ENCODE data around the gene PGAM2.
A peak's percentile ranks its signal among the peaks of the same experiment; 100 is the strongest.

The PGAM2 gene

DNA sequence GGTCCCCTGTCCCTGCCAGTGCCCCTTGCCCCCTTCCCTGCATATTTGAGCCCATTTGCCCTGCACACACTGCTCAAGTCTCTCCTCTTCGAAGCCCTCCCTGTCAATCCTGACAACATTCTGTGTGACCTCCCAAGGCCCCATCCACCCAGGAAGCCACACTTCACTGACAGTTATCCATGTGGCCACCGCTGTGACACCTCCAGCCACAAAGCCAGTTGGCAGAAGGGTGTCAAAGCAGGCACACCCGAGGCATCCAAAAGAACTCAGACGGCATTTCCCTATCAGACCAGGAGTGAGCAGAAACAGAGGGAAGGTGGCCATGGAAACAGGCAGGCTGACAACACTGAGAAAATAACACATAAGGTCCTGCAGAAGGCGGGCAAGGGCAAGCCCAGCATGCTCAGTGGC, 12.3 kb upstream of the PGAM2 start:
- no peak for TF ChIP-seq EZH2phosphoT487 (IDR thresholded peaks at IDR 0.05; ENCODE audit: borderline replicate concordance)
- TF ChIP-seq, protein P1, sequence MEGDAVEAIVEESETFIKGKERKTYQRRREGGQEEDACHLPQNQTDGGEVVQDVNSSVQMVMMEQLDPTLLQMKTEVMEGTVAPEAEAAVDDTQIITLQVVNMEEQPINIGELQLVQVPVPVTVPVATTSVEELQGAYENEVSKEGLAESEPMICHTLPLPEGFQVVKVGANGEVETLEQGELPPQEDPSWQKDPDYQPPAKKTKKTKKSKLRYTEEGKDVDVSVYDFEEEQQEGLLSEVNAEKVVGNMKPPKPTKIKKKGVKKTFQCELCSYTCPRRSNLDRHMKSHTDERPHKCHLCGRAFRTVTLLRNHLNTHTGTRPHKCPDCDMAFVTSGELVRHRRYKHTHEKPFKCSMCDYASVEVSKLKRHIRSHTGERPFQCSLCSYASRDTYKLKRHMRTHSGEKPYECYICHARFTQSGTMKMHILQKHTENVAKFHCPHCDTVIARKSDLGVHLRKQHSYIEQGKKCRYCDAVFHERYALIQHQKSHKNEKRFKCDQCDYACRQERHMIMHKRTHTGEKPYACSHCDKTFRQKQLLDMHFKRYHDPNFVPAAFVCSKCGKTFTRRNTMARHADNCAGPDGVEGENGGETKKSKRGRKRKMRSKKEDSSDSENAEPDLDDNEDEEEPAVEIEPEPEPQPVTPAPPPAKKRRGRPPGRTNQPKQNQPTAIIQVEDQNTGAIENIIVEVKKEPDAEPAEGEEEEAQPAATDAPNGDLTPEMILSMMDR (conservative IDR thresholded peaks at IDR 0.05; ENCODE audit: low read length) = no peak
- H3K27me3 ChIP-seq (ENCODE audit: insufficient read depth, low read length, poor library complexity, severe bottlenecking) = no peaks in the 10 kb centered on the region
- H4K20me1 ChIP-seq (ENCODE audit: insufficient read depth, low read length, poor library complexity, severe bottlenecking) = peaks cover 14% of the 10 kb centered on the region
- no peaks in the 10 kb centered on the region for H3F3A ChIP-seq (ENCODE audit: low read depth)
- peaks cover 49% of the 10 kb centered on the region; the same call in 1 of the 2 replicates for H3K36me3 ChIP-seq (ENCODE audit: insufficient read depth, low read length)
- H3K9ac ChIP-seq (ENCODE audit: low read depth, low read length, poor library complexity, severe bottlenecking) = peak overlapping the region; percentile 30
- peaks cover 42% of the 10 kb centered on the region for H3K4me1 ChIP-seq (ENCODE audit: insufficient read depth, low read length, poor library complexity, severe bottlenecking)
- H2AFZ ChIP-seq (ENCODE audit: low read length) = no peak overlapping the region
- H3K4me2 ChIP-seq (ENCODE audit: low read depth, low read length, poor library complexity, severe bottlenecking) = peak overlapping the region; percentile 94
- peaks cover 51% of the 10 kb centered on the region for H3K79me2 ChIP-seq (ENCODE audit: insufficient read depth, low read length)
- no peaks in the 10 kb centered on the region for H3K9me3 ChIP-seq (ENCODE audit: insufficient read depth, low read depth, low read length)
- H3K4me3 ChIP-seq (ENCODE audit: low read length, poor library complexity, severe bottlenecking) = no peak overlapping the region
- no peaks in the 10 kb centered on the region for H3K9me2 ChIP-seq (replicated peaks; ENCODE audit: low read depth, low read length)

DNA sequence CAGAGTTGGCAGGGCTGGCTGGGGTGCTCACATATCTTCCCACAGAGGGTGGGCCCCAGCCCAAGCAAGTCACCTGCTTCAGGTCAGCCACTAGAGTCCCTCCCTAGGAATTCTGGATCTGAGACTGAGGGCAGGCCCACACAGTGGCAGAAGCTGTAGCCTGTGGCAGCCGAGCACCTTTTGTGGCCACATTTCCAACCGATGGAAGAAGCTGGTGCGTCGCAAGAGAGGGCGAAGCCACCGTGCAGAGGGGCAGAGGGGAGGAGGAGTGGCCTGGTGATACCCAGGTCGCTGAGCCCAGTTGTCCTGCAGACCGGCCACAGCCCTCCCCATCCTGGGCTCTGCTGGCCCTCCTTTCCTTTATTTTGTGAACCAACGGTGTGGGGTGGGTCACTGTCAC, 11.7 kb upstream of the PGAM2 start:
- Histone ChIP-seq H3K9me2 (replicated peaks; ENCODE audit: low read depth, low read length) (no peaks in the 10 kb centered on the region), H3K27me3 (ENCODE audit: insufficient read depth, low read length, poor library complexity, severe bottlenecking) (no peaks in the 10 kb centered on the region), H3K4me1 (ENCODE audit: insufficient read depth, low read length, poor library complexity, severe bottlenecking) (peaks cover 48% of the 10 kb centered on the region), H3K9me3 (ENCODE audit: insufficient read depth, low read depth, low read length) (no peaks in the 10 kb centered on the region), H3K4me2 (ENCODE audit: low read depth, low read length, poor library complexity, severe bottlenecking) (no peak overlapping the region), H3F3A (ENCODE audit: low read depth) (no peaks in the 10 kb centered on the region), H3K36me3 (ENCODE audit: insufficient read depth, low read length) (peaks cover 50% of the 10 kb centered on the region; the same call in 1 of the 2 replicates), H3K9ac (ENCODE audit: low read depth, low read length, poor library complexity, severe bottlenecking) (no peak overlapping the region), H2AFZ (ENCODE audit: low read length) (no peak overlapping the region), H3K79me2 (ENCODE audit: insufficient read depth, low read length) (peaks cover 50% of the 10 kb centered on the region), H3K4me3 (ENCODE audit: low read length, poor library complexity, severe bottlenecking) (no peak overlapping the region), H4K20me1 (ENCODE audit: insufficient read depth, low read length, poor library complexity, severe bottlenecking) (peaks cover 17% of the 10 kb centered on the region)
- TF ChIP-seq, protein P1 (conservative IDR thresholded peaks at IDR 0.05; ENCODE audit: low read length) = no peak
- TF ChIP-seq EZH2phosphoT487 (IDR thresholded peaks at IDR 0.05; ENCODE audit: borderline replicate concordance) = no peak

DNA sequence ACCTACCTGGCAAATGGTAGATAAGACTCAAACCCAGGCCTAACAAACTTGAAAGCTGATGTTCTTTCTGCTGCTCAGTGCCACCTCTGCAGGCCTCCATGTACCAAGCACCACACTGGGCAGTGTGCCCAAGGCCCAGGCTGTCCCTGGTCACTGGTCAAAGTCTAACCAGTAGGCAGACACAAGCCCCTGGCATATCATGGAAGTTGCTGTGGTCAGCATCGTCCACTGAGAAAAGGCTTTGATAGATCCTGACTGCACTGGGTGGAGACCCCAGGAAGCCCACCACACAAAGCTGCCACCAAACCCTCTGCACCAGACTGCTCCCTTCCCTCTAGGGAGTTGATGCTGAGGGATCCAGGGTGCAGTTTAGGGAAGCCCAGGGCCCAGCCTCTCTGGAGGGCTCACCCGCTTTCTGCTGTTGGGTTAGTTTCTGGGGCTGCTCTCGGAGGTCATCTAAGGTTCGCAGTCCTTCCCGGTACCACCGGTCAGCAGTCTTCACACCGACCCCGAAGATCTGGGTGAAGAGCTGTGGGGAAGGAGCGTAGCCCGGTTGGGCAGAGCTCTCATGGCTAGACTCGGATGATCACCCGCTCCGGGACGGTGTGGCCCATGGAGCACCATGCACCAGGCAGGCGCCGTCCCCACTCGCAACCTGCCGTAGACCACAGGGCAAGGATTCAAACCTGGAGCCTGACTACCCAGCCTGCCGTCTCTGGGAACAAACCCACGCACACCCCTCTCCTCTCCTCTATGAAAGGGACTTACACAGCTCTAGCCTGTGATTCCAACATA, 10.9 kb upstream of the PGAM2 start:
- no peaks in the 10 kb centered on the region for H3F3A ChIP-seq (ENCODE audit: low read depth)
- H3K4me1 ChIP-seq (ENCODE audit: insufficient read depth, low read length, poor library complexity, severe bottlenecking) = peaks cover 46% of the 10 kb centered on the region
- H4K20me1 ChIP-seq (ENCODE audit: insufficient read depth, low read length, poor library complexity, severe bottlenecking) = peaks cover 17% of the 10 kb centered on the region
- H3K79me2 ChIP-seq (ENCODE audit: insufficient read depth, low read length) = peaks cover 43% of the 10 kb centered on the region
- no peak overlapping the region for H3K4me2 ChIP-seq (ENCODE audit: low read depth, low read length, poor library complexity, severe bottlenecking)
- H2AFZ ChIP-seq (ENCODE audit: low read length) = no peak overlapping the region
- no peaks in the 10 kb centered on the region for H3K9me2 ChIP-seq (replicated peaks; ENCODE audit: low read depth, low read length)
- H3K9me3 ChIP-seq (ENCODE audit: insufficient read depth, low read depth, low read length) = no peaks in the 10 kb centered on the region
- no peak overlapping the region for H3K9ac ChIP-seq (ENCODE audit: low read depth, low read length, poor library complexity, severe bottlenecking)
- peaks cover 50% of the 10 kb centered on the region; the same call in 1 of the 2 replicates for H3K36me3 ChIP-seq (ENCODE audit: insufficient read depth, low read length)
- TF ChIP-seq EZH2phosphoT487 (IDR thresholded peaks at IDR 0.05; ENCODE audit: borderline replicate concordance) = no peak
- TF ChIP-seq, protein P1 (conservative IDR thresholded peaks at IDR 0.05; ENCODE audit: low read length) = no peak
- no peaks in the 10 kb centered on the region for H3K27me3 ChIP-seq (ENCODE audit: insufficient read depth, low read length, poor library complexity, severe bottlenecking)
- no peak overlapping the region for H3K4me3 ChIP-seq (ENCODE audit: low read length, poor library complexity, severe bottlenecking)
